NCI-H226 (cell line): ENCODE data around the gene AMDHD1.

Experiments used
- DNase-seq: peaks from one replicate; pipeline ENCODE4 v3.0.0-alpha.2; 2015

Gene AMDHD1

DNA sequence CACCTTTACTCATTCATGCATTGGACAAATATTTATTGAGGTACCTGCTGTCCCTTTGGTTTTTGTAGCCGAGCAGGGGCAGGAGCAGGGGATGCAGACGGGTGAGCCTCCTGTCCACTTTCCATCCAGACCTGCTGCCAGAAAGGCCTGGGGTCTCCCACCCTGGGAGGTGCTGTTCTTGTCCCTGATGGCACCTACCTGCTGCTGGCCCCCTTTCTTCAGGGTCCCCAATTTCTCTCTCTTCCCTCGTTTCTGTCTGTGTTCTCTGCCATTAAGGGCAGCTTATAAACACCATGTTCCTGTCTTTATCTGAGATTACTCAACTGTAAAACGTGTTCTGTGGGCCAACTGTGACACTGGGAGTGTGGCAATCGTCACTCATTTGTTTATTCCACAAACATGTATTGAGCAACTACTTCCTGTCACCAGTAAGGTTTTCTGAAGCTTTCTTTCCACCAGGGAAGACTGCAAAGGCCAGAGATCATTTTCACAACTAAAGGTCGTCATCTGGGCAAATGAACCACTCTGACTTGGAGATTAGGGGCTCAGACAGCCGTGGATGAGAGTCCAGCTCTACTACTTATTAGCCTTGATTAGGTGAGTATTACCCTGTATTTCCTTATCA lies 53.0 kb downstream of the AMDHD1 start, which contains the start of gene HAL:
HAL (minus strand) TSS at position 311 of the 625 bp plus-strand sequence. CDS start 434 bp downstream, outside the sequence.
- DNase-seq = no peak

DNA sequence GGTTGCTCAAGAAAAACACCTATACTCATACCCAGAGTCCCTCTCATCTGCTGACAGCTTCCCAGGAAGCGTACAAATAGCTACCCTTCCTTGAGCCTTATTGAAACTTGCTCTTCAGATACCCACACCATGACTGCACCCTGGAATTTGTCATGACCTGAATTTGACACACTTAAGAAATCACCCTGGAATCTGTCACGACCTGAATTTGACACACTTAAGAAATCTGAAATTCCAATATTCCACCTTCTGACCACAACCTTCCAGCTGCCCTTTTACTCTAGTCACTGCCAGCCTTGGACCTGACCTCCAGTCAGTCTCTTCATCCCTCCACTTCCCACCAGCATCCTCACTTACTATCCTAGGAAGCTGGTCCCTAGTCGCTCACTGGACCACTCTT lies 54.1 kb downstream of the AMDHD1 start:
- no peak for DNase-seq

DNA sequence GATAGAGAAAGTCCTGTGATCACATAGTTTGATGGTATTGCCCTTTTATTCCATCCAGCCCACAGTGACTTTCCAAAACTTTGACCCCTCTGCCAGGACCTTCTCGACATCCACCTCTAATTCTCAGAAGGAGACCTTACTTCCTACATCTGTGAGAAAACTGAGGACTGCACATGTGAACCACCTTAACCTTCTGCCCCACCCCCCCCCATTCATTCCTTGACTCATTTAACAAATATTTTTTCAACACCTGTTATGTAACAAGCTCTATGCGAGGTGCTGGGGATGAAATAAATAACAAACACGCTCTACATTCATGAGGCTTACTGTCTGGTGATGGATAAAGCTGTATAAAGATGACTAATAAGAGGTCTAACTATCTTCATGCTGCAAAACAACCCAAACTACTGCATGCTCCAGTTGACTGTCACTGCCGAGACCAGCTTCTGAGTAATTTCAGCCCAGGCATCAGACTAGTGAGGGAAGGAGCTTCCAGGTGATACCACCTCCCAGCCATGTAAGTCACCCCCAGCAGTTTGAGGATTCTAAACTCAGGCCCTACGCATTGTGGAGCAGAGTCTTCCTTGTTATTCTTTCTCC lies 54.9 kb downstream of the AMDHD1 start:
- no peak for DNase-seq

DNA sequence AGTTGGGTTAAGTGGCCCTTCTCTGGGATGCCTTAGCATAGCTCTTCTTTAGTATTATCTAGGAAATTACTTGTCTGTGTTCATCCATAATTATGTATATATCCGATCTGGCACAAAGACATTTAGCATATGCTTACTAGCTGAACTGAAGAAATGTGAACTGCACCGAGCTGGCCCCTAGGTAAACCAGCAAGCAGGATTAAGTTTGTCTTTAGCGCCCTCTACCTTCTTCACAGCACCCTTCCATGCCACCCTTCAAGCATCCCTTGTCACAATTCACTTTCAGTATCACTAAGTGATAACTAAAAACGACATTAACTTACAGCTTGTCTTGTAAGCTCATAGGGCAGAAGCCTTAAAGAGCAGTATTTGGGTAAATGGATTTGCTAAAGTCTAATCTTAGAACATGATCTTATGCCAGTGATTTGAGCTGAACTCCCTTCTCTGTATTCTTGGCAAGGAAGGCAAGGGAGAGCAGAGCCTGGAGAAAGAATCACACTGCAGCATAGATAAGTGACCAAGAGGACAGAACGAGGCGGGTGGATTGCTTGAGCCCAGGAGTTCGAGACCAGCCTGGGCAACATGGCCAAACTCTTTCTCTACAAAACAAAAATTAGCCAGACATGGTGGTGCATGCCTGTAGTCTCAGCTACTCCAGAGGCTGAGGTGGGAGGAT lies 55.6 kb downstream of the AMDHD1 start:
- no peak for DNase-seq

GRCh38 chr12:95999484-95999883 lies 56.4 kb downstream of the AMDHD1 start:
- no peak for DNase-seq

DNA sequence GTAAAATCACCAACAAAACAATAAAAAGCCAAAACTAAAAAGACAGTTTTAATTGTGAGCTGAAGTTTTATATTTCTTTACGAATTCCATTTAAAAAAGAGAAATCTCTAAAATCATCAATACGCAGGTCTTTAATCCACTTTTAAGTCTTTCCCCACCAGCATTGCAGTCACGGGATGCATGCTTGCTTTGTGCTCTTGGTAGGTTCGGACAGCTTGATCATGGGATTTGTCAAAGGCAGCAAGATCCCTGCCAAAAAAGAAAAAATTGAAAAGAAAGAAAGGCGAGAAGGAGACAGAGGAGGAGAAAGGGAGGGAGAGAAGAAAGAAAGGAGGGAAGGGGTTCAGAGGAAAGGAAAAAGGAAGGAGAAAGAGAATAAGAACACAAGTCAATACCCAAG lies 57.7 kb downstream of the AMDHD1 start:
- no peak for DNase-seq

DNA sequence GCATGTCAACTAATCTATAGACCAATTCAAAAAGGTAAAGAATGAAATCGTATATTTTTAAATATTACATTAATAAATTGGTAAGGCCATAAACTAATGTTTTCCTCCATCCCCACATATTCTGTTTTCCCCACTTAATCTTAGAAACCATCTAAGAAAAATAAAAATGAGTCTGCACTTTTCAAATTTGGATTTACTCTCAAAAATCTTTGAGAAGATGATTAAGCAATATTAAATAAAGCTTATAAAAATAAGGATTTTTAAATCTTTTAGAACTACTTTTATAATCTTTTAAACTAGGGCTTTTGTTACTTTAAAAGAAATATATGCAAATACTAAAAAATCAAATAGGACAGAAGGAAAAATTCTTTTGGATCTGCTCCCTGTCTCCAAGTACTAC lies 63.6 kb downstream of the AMDHD1 start:
- DNase-seq = no peak

DNA sequence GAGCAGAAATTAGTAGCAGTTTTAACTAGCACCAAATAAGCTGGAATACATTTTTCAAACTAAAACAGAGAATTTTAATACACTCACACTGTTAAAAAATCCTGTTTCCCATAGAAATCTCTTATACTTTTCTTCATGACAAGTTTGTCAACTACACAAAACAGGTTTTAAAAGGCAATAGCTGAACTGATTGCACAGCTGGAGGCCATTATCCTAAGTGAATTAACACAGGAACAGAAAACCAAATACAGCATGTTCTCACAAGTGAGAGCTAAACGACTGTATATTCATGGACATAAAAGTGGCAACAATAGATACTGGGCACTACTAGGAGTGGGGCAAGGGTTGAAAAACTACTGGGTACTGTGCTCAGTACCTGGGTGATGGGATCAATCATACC lies 64.6 kb downstream of the AMDHD1 start:
- DNase-seq = no peak

- no peak for DNase-seq
These were observed 71.9 kb downstream of the AMDHD1 start for GRCh38 chr12:96014943-96015599.

- DNase-seq = no peak
These were observed 72.5 kb downstream of the AMDHD1 start for GRCh38 chr12:96015672-96016071.
